SHP77 (cell line): ENCODE results near the gene RBMS1.

Experiments used
- DNase-seq, 2 experiments: peaks; one replicate each; lab custom pipeline; 2025; lab: John Stamatoyannopoulos, UW

RBMS1 gene

DNA sequence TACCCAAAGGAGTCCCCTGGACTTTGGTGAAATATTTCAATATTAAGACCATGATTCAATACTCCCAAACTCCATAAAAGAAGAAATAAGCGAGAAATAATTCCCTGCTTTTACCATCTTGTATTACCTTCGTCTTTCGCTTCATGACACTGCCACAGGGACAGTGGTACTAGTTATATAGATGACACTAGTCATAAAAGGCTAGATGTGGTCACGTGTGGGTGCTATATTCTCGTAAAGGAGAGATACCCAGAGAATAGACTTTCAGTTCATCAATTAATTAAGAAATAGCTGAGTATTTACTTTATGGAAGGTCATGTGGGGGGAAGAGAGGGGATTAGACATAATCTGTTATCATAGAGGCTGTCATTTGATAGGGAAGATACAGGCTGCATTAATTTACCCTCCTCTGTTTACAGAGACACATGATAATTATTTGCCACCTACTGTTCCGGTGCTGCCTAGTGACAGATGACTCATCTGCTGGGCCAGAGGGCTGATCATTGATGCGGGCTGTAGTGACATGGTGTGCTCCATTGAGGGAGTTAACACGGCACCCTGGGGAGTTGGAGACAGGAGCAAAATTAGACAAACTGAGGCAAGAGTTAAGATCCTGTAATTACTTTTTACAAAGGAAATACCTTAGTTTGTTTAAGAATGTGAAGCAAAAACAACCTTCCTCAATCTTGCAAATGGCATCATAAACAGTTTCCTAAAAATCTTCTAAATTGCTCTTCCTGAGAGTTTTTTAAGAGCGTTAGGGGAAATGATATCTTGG is 215.3 kb downstream of the RBMS1 start:
- no peak for DNase-seq

GRCh38 chr2:160277151-160277550 is 216.5 kb downstream of the RBMS1 start:
- no peak for DNase-seq

GRCh38 chr2:160275656-160276055 is 218.0 kb downstream of the RBMS1 start:
- DNase-seq = no peak

DNA sequence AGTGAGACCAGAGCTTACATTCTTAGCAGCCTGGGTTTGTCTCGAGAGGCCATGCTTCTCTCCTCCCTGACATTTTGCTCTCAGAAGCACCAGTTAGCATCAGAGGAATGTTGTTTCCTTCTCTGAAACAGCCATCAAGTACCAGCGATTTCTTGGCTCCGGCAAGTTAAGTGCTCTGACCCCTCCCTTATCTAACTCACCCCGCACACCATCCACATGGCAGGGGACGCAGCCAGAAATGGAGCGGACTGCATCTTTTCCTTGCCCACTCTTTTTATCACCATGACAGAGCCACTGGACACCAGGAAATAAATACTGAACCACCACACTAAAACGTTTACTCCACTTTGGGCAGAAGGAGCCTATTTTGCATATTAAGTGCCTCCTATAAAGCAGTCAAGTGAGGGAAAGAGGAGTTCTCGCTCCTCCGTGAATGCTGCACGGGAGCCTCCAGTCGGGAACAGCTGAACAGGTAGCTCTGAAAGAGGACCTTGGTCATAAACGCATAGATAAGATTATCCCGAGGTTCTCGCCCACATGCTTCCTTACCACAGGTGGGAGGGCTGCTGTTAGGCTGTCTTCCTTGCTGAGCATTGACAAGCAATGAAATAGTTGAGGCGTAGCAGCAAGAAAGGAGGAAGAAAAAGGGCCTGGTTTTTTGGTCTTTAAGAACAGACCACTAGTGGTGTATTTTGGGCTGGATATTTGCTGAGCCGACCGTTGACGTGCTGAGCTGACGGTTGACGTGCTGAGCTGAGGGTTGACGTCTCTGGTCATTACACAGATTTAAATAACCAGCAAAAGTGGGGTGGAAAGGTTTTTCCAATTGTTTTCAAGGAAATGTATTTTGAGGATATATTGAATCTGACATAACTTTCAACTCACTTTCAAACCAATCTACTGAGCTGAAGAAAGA is 222.2 kb downstream of the RBMS1 start:
- DNase-seq = no peak

- no peak for DNase-seq
These were observed 223.0 kb downstream of the RBMS1 start for GRCh38 chr2:160270571-160271113.

DNA sequence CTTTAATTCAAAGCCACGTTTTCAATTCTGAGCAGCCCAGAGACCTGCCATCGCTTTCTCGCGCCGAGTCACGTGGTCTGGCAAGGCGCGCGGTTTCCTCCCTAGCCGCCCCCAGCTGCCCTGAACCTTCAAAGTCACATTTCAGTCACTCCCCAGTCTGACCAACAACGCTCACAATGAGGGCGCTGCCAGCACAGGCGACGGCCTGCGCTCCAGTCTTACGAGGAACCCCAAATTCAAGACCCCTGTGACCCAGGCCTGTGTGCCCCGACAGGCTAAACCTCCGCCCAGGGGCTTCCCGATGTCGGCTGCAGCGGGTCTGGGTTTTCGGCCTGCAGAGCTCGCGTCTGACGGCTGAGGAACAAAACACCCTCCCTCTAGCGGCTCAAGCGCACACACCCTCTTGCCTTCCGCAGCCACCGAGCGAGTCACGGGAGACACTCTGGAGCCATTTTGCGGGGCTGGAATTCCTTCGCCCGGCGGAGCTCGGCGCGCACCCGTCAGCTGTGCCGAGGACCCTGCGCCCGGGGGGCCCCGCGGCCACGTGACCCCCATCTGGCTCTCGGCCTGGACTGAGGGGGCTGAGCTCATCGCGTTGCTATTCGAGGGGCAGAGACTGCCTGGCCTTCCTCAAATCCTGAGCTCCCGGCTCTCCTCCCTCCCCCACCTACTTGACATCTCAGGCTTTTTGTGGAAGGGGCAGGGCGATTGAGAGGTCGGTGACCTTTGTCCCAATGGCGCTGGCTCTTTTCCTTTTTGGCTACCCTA is 223.6 kb downstream of the RBMS1 start:
- DNase-seq = peak; percentile 6 to 42

GRCh38 chr2:160269365-160269764 is 224.2 kb downstream of the RBMS1 start:
- no peak for DNase-seq

DNA sequence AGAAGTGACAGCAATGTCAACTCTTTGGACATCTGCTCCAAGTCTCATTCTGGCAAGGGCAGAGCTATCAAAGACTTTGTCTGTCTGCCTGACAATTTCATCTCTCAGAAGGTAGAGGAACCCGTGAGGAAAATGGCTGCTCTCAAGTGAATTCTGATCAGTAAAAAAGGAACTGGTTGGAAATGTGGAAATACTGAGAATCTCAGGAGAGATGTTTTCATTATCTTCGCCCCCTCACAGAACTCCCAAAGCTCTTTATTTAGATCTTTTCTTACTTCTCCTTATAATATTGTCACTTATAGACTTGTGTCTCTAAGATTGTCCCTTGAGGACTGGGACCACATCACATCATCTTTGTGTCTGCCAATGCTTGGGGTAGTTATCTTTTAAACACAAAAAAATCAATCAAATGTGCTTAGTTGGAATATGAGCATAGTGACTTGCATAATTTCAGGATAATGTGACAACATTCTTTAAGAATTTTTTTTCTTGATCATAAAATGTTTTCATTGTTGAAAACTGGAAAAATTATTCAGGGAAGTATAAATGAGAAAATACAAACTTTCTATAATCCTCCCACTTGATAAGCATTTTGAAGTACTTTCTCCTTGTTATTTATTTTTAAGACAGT is 225.3 kb downstream of the RBMS1 start:
- DNase-seq = no peak

DNA sequence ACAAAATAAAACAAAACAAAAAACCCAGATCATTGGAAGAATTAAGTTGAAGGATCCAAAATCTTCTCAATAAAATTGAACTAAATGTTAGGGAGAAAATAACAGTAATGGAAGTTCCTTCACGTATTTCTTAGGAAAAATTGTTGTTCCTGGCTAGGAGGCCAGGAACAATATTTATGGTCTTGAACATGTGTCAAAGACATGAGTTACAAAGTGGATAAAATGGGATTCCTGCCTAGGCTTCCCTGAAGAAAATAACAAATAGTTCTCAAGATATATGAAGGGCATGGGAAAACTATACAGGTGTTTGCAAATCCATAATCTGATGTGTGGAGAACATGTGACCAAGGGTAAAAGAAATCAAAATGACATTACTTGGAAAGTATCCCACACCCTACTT is 225.9 kb downstream of the RBMS1 start:
- DNase-seq = no peak

GRCh38 chr2:160267022-160267421 is 226.6 kb downstream of the RBMS1 start:
- no peak for DNase-seq

DNA sequence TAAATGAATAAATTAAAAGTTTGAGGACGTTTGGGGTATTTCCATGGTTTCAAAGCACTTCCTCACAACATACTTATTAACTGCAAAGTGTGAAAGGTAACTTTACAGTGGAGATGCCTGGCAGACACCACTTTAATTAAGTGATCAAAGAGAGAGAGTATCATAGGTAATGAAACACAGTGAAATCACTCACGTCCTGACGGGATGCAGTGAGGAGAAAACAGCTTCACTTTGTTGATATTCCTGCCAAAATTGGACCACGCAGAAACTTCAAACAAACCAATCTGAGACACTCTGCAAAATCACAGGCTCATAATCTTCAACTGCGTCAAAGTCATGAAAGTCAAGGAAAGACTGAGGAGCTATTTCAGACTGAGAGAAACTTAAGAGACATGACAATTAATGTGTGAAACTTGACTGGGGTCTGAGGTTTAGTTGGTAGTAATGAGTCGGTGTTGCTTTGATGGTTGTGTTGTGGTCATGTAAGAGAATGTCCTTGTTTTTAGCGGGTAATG is 227.5 kb downstream of the RBMS1 start:
- no peak for DNase-seq

GRCh38 chr2:160264308-160264707 is 229.3 kb downstream of the RBMS1 start:
- DNase-seq = no peak

GRCh38 chr2:160261732-160262131 is 231.9 kb downstream of the RBMS1 start:
- DNase-seq = no peak

DNA sequence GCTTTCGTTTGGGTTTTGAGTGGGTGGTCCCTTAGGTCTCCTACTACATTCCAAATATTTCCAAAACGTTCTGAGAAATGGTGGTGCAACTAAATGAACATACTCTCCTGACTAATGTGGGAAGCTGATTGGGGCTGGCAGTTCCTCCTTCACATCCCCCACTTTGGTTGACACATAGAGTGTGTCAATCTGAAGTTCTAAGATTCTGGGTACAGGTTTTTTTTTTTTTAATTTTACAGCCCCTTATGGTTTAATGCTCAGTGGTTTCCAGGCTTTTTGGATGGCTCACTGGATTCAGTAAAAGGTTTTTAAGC is 235.2 kb downstream of the RBMS1 start:
- DNase-seq = no peak

DNA sequence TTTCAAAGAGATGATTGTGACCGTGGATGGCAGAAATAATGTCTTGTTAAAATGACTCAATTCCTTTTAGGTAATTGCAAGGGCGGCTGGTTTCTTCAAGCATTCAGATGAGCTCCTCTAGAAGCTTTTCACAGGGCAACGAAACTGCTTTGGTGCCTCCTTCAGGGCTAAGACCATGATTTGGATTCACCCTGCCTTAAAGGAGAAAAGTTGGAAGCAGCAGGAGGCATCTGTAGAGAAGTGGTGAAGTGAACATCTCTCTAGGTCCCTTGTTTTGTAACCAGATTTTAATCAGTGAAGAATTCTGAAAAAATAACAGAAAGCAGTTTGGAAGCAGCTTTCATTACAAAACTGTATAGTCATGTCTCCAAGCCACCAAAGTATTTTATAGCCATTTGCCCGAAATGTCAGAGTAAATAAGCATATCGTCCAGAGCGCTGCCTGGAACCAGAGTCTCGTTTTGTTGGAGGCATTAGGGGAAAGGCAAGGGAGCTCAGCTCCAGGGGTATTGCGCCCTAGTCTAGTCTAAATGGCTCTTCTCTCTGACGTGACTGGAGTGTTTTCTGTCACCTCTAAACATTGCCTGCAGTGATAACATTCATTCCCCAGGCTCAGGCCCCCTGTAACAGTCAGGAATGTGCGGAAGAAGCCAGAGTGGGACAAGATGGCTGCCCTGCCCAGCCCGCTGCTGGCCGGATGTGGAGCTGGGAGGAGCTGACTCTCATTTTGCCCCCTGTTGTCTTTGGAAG is 235.7 kb downstream of the RBMS1 start:
- DNase-seq = no peak

- DNase-seq = no peak
These were observed 236.4 kb downstream of the RBMS1 start for GRCh38 chr2:160257041-160257742.

GRCh38 chr2:160256507-160256906 is 237.1 kb downstream of the RBMS1 start:
- no peak for DNase-seq

GRCh38 chr2:160255408-160255807 is 238.2 kb downstream of the RBMS1 start:
- DNase-seq = no peak

- DNase-seq = no peak
These were observed 239.3 kb downstream of the RBMS1 start for GRCh38 chr2:160254189-160254762.
